ENCODE measurements around the gene WARS2. TPM values are rescaled to one million over a fixed set of nuclear protein-coding genes. Genes with fewer than 3 reads are reported as not detected.
"Not testable (repeated sequence)": the region's sequence is repeated elsewhere in the genome, so short reads cannot be mapped to it uniquely, and the experiment has no call there.

The WARS2 gene
- total RNA-seq, 4 donors from 2014 or later, result 5.8 to 16.5 (median 6.5) TPM

DNA sequence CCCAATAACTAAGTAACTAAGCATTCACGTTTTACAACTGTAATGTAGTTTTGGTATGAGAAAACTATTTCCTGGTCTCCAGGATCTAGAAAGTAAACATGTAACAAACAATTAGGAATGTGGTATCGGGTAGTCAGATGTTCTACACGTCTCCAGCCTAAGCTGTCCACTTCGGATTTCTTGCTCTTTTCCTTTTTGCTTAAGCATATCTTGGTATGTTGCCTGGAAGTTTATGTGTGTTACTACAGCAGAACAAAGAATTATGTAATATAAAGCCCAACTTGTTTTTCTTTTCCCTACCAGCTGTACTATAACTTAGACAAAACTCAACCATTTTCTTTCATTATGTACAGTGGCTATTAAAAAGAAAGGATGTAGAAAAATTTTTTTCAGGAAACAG, 20.4 kb upstream of the WARS2 start:
- TF ChIP-seq, protein P1, sequence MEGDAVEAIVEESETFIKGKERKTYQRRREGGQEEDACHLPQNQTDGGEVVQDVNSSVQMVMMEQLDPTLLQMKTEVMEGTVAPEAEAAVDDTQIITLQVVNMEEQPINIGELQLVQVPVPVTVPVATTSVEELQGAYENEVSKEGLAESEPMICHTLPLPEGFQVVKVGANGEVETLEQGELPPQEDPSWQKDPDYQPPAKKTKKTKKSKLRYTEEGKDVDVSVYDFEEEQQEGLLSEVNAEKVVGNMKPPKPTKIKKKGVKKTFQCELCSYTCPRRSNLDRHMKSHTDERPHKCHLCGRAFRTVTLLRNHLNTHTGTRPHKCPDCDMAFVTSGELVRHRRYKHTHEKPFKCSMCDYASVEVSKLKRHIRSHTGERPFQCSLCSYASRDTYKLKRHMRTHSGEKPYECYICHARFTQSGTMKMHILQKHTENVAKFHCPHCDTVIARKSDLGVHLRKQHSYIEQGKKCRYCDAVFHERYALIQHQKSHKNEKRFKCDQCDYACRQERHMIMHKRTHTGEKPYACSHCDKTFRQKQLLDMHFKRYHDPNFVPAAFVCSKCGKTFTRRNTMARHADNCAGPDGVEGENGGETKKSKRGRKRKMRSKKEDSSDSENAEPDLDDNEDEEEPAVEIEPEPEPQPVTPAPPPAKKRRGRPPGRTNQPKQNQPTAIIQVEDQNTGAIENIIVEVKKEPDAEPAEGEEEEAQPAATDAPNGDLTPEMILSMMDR (IDR thresholded peaks at IDR 0.05 in 4 of 5, conservative IDR thresholded peaks at IDR 0.05 in 1 of 5), result no peak
- TF ChIP-seq POLR2A (IDR thresholded peaks at IDR 0.05), result no peak
- intact Hi-C loops (cut with DNase I; ENCODE audit: low total_unique reads), result no loop called here
- ATAC-seq (no peak), DNase-seq (no peak)
- Histone ChIP-seq H3K4me1 (no peaks in the 10 kb centered on the region), H3K4me3 (no peak overlapping the region), H3K36me3 (peaks cover 0 to 43% of the 10 kb centered on the region in 2 donors), H3K9me3 (no peaks in the 10 kb centered on the region), H3K27me3 (no peaks in the 10 kb centered on the region), H3K27ac (no peak overlapping the region)
- in situ Hi-C loops (cut with MboI; ENCODE audit: low sequenced_read_pairs in 4 of 4), result no loop called here

DNA sequence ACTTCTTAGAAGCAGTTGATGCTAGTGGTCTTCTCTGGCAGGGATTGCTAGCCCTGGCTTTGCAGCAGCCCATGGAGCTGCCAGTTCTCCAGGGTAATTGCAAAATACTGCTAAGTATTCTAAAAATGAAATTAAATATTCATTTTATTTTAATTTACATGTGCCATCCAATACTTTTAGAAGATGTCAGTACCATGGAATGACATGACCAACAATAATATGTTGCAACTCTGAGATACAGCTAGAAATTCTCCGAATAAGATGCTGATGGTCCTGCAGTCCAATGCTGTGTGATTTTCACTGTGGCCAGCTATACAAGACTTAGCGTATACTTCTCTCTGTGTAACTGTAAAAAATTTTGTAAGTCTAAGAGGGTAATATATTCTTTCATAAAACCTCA, 20.0 kb upstream of the WARS2 start:
- H3K4me1 ChIP-seq, result no peaks in the 10 kb centered on the region
- in situ Hi-C loops (cut with MboI; ENCODE audit: low sequenced_read_pairs in 4 of 4) (no loop called here), intact Hi-C loops (cut with DNase I; ENCODE audit: low total_unique reads) (no loop called here)
- ATAC-seq (no peak), DNase-seq (no peak)
- H3K9me3 ChIP-seq, result no peaks in the 10 kb centered on the region
- TF ChIP-seq POLR2A (IDR thresholded peaks at IDR 0.05), result no peak
- TF ChIP-seq, protein P1 (IDR thresholded peaks at IDR 0.05 in 4 of 5, conservative IDR thresholded peaks at IDR 0.05 in 1 of 5), result no peak
- peaks cover 0 to 43% of the 10 kb centered on the region in 2 donors for H3K36me3 ChIP-seq
- H3K4me3 ChIP-seq, result no peak overlapping the region
- H3K27me3 ChIP-seq, result no peaks in the 10 kb centered on the region
- H3K27ac ChIP-seq, result no peak overlapping the region

- ATAC-seq (no peak), DNase-seq (no peak)
- no peaks in the 10 kb centered on the region for H3K27me3 ChIP-seq
- peaks cover 0 to 43% of the 10 kb centered on the region in 2 donors for H3K36me3 ChIP-seq
- no peak overlapping the region for H3K27ac ChIP-seq
- no peaks in the 10 kb centered on the region for H3K9me3 ChIP-seq
- H3K4me1 ChIP-seq, result no peaks in the 10 kb centered on the region
- no peak overlapping the region for H3K4me3 ChIP-seq
- in situ Hi-C loops (cut with MboI; ENCODE audit: low sequenced_read_pairs in 4 of 4) (no loop called here), intact Hi-C loops (cut with DNase I; ENCODE audit: low total_unique reads) (no loop called here)
- no peak for TF ChIP-seq POLR2A (IDR thresholded peaks at IDR 0.05)
- TF ChIP-seq, protein P1 (IDR thresholded peaks at IDR 0.05 in 4 of 5, conservative IDR thresholded peaks at IDR 0.05 in 1 of 5), result no peak
These were observed 19.5 kb upstream of the WARS2 start for GRCh38 chr1:119159966-119160365.

DNA sequence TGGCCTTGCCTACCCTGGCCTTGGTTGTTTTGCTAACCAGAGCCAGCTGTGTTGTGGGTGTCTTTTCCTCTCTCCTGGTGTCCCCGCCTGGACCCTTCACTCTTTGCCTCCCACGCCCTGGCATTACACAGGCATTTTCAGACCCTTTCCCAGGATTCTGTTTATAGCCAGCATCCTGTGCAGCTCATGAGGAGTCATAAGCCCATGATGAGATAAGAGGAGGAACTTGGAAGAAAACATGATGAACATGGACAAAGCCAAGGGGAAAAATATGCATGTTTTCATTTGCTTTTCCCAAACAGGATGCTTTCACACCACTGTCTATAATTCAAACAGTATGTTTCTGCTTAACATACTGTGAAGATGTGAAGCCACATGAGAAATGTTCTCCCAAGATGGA, 18.7 kb upstream of the WARS2 start:
- TF ChIP-seq, protein P1 (IDR thresholded peaks at IDR 0.05 in 4 of 5, conservative IDR thresholded peaks at IDR 0.05 in 1 of 5), result no peak
- TF ChIP-seq POLR2A (IDR thresholded peaks at IDR 0.05), result no peak
- Histone ChIP-seq H3K36me3 (peaks cover 0 to 41% of the 10 kb centered on the region in 2 donors), H3K27me3 (no peaks in the 10 kb centered on the region), H3K4me1 (no peaks in the 10 kb centered on the region), H3K9me3 (no peaks in the 10 kb centered on the region), H3K27ac (no peak overlapping the region), H3K4me3 (no peak overlapping the region)
- in situ Hi-C loops (cut with MboI; ENCODE audit: low sequenced_read_pairs in 4 of 4) (no loop called here), intact Hi-C loops (cut with DNase I; ENCODE audit: low total_unique reads) (no loop called here)
- ATAC-seq, result no peak
- DNase-seq, result no peak

DNA sequence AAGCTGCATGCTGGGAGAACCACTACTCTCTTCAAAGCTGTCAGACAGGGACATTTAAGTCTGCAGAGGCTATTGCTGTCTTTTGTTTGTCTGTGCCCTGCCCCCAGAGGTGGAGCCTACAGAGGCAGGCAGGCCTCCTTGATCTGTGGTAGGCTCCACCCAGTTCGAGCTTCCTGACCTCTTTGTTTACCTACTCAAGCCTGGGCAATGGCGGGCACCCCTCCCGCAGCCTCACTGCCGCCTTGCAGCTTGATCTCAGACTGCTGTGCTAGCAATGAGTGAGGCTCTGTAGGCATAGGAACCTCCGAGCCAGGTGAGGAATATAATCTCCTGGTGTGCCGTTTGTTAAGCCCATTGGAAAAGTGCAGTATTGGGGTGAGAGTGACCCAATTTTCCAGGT, 16.3 kb upstream of the WARS2 start:
- intact Hi-C loops (cut with DNase I; ENCODE audit: low total_unique reads); H3K9me3 ChIP-seq; H3K27me3 ChIP-seq; H3K27ac ChIP-seq; ATAC-seq; H3K4me1 ChIP-seq; in situ Hi-C loops (cut with MboI; ENCODE audit: low sequenced_read_pairs in 4 of 4); DNase-seq; H3K4me3 ChIP-seq: not testable (repeated sequence)
- peaks cover 0 to 30% of the 10 kb centered on the region in 2 donors for H3K36me3 ChIP-seq

GRCh38 chr1:119155069-119155468, 14.6 kb upstream of the WARS2 start:
- H3K27ac ChIP-seq; intact Hi-C loops (cut with DNase I; ENCODE audit: low total_unique reads); H3K4me3 ChIP-seq; DNase-seq; H3K9me3 ChIP-seq; H3K4me1 ChIP-seq; in situ Hi-C loops (cut with MboI; ENCODE audit: low sequenced_read_pairs in 4 of 4); H3K27me3 ChIP-seq; ATAC-seq: not testable (repeated sequence)
- H3K36me3 ChIP-seq, result peaks cover 0 to 30% of the 10 kb centered on the region in 2 donors

Data from gastrocnemius medialis (tissue), 4 donors.